ENCODE results near the gene PITPNC1. TPM values are rescaled to one million over a fixed set of nuclear protein-coding genes. Genes with fewer than 3 reads are reported as not detected.

PITPNC1 gene
- total RNA-seq, 2 donors from 2014 or later = 79.5 to 109 TPM

DNA sequence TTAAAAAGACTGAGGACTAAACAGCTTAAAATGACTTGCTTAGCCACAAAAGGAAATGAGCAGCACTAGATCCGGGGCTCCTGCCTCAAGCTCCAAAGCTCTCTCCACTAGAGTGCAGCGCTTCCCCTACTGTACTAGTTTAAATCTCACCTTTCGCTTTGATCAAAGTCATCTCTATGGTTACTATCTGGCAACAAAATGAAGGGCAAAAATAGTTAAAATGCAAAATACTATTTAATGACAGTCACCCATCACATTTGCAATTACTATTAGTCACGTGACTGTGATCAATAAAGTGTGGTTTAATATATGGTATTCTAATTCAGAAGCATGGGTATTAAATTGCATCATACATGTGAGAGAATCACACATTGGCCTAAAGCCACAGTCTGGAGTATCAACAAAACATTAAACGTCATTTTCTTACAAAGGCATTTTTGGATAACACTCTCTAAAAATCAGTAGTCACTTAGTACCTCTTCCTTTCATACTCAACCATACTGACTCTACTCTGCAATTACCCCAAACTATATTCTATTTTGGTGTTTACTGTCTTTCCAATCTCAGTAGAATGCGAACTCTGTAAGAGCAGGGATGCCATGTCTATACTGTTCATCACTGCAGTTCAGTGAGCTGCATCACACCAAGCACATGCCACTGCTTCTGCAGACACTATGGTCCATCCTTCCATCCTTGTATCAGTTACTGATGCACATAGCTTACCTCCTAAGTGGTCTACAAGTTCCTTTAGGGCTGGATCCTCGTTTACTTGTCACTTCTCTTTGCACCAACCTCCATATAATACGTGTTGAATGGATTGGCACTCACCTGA lies 16.9 kb upstream of the PITPNC1 start:
- Mint-ChIP-seq H3K9me3 (no peaks in the 10 kb centered on the region), H3K36me3 (ENCODE audit: insufficient read depth in 2 of 2) (peaks cover 11 to 32% of the 10 kb centered on the region in 2 donors), H3K4me1 (ENCODE audit: low read depth) (peaks cover 77% of the 10 kb centered on the region), H3K27ac (peak overlapping the region; percentile 89), H3K27me3 (ENCODE audit: low read depth) (no peaks in the 10 kb centered on the region), H3K4me3 (peak overlapping the region; percentile 47 to 94)
- ATAC-seq (replicated peaks in 1 of 2) (peak; percentile 86 to 88), DNase-seq (peak; percentile 53 to 65)

DNA sequence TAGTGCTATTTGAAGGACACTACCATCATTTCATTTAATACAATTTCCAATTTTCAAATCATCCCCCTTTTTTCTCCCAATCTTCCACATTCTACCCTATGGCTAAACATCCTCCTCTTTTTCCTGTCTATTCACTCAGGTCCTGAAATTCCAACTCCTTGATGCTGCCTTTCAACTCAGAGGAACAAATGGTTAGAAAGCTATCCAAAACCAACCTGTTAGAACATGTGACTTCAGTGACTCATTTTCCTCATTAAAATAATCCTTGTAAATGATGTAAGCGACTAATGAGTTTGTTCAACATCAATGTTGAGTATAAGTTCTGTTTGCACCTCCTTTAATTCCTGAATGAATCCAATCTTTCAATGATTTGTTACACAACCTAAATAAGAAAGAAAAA lies 16.2 kb upstream of the PITPNC1 start:
- no peaks in the 10 kb centered on the region for H3K9me3 Mint-ChIP-seq
- ATAC-seq (replicated peaks in 1 of 2) (no peak), DNase-seq (no peak)
- H3K36me3 Mint-ChIP-seq (ENCODE audit: insufficient read depth in 2 of 2) = peaks cover 15 to 32% of the 10 kb centered on the region in 2 donors
- peaks cover 77% of the 10 kb centered on the region for H3K4me1 Mint-ChIP-seq (ENCODE audit: low read depth)
- no peaks in the 10 kb centered on the region for H3K27me3 Mint-ChIP-seq (ENCODE audit: low read depth)
- peak overlapping the region; percentile 89 for H3K27ac Mint-ChIP-seq
- H3K4me3 Mint-ChIP-seq = peak overlapping the region; percentile 2 to 94

DNA sequence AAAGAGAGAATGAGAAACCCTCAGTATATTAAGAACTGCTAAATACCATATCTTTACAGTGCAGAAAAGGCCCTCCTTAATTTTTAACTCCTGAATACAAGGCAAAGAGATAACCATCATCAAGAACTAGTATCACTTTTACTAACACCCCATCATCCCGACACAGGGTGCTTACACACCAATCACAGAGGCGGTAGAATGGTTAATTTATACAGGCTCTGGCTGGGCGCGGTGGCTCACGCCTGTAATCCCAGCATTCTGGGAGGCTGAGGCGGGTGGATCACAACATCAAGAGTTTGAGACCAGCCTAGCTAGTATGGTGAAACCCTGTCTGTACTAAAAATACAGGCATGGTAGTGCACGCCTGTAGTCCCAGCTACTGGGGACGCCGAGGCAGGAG lies 14.9 kb upstream of the PITPNC1 start:
- Mint-ChIP-seq H3K27ac (peak overlapping the region; percentile 80), H3K9me3 (no peaks in the 10 kb centered on the region), H3K36me3 (ENCODE audit: insufficient read depth in 2 of 2) (peaks cover 17 to 27% of the 10 kb centered on the region in 2 donors), H3K4me3 (peak overlapping the region; percentile 35 to 73), H3K4me1 (ENCODE audit: low read depth) (peaks cover 79% of the 10 kb centered on the region), H3K27me3 (ENCODE audit: low read depth) (no peaks in the 10 kb centered on the region)
- no peak for DNase-seq
- ATAC-seq (replicated peaks in 1 of 2) = no peak

DNA sequence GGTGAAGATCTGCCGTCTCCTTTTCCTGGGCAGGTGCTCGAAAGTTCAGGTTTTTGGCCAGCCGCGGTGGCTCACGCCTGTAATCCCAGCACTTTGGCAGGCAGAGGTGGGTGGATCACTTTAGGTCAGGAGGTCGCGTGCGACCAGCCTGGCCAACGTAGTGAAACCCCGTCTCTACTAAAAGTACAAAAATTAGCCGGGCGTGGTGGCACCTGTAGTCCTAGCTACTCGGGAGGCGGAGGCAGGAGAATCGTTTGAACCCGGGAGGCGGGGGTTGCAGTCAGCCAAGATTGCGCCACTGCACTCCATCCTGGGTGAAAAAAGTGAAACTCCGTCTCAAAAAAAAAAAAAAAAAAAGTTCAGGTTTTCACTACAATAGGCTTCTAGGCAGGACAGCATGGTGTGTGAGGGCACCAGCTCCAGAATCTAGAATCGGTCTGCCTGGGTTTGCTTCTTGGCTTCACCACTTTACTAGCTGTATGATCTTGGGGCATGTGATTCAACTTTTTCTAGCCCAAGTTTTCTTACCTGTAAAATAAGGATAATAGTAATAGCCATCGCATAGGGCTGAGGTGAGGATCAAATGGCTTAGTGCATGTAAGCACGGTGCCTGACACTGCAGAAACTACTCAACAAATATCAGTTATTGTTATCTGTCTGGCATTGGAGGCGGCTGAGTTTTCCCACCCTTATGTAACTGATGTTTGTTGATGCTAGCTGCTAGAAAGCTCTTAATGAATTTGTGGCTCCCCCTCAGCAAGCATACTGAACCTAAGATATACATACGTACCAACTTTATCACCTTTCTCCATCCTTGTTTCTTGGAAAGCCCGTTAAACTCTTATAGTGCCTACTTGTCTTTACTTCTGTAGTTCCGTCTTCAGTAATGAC lies 12.0 kb upstream of the PITPNC1 start:
- no peaks in the 10 kb centered on the region for H3K9me3 Mint-ChIP-seq
- H3K4me3 Mint-ChIP-seq = peak overlapping the region; percentile 91 to 93
- no peak for DNase-seq
- peak overlapping the region; percentile 96 for H3K27ac Mint-ChIP-seq
- H3K36me3 Mint-ChIP-seq (ENCODE audit: insufficient read depth in 2 of 2) = peaks cover 14 to 24% of the 10 kb centered on the region in 2 donors
- H3K27me3 Mint-ChIP-seq (ENCODE audit: low read depth) = no peaks in the 10 kb centered on the region
- no peak for ATAC-seq (replicated peaks in 1 of 2)
- peaks cover 58% of the 10 kb centered on the region for H3K4me1 Mint-ChIP-seq (ENCODE audit: low read depth)

DNA sequence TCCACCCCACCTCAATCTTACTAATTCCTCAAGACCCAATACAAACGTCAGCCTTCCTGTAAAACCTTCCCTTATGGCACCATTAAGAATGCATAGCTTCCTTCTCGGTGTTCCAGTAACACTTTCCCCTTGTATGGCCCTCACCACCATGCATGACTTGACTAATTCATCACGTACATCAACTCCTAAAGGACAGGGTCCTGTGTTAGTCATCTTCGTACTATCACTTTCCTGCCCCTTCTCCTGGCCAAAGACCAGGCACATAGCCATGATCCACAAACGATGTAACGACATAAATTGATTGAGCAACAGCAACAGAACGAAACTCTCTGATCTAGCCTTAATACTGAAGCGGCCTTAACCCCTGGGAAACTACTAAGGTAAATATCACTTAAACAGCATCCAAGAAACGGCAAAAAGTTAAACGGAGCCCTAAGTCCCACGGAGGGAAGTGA lies 11.3 kb upstream of the PITPNC1 start:
- H3K27ac Mint-ChIP-seq = peak overlapping the region; percentile 96
- no peaks in the 10 kb centered on the region for H3K9me3 Mint-ChIP-seq
- ATAC-seq (replicated peaks in 1 of 2) (peak; percentile 55 to 69), DNase-seq (peak in 1 of 2 donors; percentile 42)
- H3K4me3 Mint-ChIP-seq = peak overlapping the region; percentile 91 to 93
- H3K4me1 Mint-ChIP-seq (ENCODE audit: low read depth) = peaks cover 51% of the 10 kb centered on the region
- H3K36me3 Mint-ChIP-seq (ENCODE audit: insufficient read depth in 2 of 2) = peaks cover 13 to 23% of the 10 kb centered on the region in 2 donors
- no peaks in the 10 kb centered on the region for H3K27me3 Mint-ChIP-seq (ENCODE audit: low read depth)

DNA sequence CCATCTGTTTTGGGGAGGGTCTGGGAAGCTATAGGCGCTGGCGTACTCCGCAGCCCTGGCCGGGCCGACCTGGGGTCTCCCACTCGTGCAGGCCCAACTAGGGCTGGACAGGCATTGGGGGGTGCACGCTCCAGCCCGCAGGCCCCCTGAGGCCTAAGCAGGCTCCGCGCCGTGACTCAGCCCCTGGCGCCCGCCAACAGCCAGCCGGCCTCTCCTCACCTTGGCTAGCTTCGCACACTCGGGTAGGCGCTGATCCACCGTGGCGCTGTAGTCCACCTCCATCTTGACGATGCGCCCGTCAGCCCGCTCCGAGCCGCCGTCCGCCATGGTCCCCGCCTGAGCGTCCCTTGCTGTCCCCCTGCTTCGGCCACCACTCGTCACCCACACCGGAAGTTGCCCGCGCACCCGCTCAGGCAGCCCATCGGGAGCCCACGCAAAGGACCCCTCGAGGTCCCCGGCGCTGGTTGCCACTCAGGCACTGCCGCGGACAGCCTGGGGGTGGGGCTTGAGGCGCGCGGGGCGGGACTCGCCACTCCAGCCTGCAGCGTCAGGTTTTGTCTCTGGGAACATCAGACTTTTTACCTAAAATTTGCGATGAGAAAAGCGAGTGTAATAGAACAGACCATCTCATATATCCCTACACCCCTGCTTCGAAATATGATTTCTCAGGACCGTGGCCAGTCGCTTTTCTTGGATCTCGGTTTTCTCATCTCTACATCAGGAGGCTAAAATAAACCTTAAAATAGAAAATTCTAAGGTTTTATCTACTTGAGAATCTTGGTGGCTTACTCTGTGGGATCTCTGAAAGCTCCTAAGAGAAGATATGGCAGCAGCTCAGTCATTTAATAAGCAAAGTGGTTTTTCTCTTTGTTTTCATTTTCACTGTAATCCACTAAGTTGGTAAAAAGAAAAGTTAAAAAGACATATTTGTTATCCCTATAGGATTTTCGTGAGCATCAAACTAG lies 10.6 kb upstream of the PITPNC1 start, which contains the start of gene PSMD12:
Gene PSMD12, minus strand, starts transcription at position 385 of the 965 bp plus-strand sequence. Its CDS starts 58 bp downstream, at position 327.
- Mint-ChIP-seq H3K36me3 (ENCODE audit: insufficient read depth in 2 of 2) (peaks cover 10 to 20% of the 10 kb centered on the region in 2 donors), H3K4me3 (peak within 1 kb of the TSS; percentile 91 to 93), H3K27ac (peak within 1 kb of the TSS; percentile 96), H3K27me3 (ENCODE audit: low read depth) (no peaks in the 10 kb centered on the region), H3K9me3 (no peaks in the 10 kb centered on the region), H3K4me1 (ENCODE audit: low read depth) (peaks cover 44% of the 10 kb centered on the region)
- DNase-seq = peak; percentile 93 to 98
- peak; percentile 84 to 88 for ATAC-seq (replicated peaks in 1 of 2)

DNA sequence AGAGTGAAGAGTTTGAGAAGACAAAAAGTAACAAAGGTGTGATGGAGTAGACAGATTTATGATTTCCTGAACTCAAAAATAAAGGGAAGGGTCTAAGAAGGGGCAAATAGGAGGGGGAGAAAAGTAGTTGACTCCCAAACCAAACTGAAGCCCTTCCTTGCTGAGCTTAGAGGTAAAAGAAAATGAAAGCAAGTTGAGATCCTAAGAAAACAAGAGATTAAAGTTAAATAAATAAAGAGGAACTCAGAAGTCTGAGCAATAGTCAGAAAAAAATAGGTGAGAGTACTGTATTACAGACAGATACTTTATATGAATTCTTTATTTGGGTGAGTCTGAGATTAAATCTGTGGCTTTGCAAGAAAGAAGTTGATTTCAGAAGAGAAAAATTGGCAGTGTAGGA lies 7.4 kb upstream of the PITPNC1 start:
- Mint-ChIP-seq H3K4me1 (ENCODE audit: low read depth) (peaks cover 18% of the 10 kb centered on the region), H3K27ac (no peak overlapping the region)

DNA sequence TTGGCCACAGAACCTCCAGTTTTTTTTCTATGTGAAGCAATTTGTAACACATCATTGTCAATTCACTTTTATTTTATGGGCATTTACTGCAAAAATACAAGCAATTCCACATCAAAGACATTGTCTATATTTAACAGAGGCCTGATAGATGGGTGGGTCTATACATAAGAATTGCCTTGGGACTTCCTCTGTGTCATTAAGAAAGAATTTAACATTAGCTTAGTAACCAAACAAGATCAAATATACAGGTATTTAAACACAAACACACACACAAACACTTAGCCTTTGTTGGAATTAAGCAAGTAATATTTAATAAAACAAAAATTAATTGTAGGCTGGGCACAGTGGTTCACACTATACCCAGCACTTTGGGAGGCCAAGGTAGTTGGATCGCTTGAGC lies 4.3 kb upstream of the PITPNC1 start:
- Mint-ChIP-seq H3K9me3 (no peaks in the 10 kb centered on the region), H3K4me3 (no peak overlapping the region), H3K36me3 (ENCODE audit: insufficient read depth in 2 of 2) (no peaks in the 10 kb centered on the region), H3K27me3 (ENCODE audit: low read depth) (no peaks in the 10 kb centered on the region), H3K27ac (no peak overlapping the region), H3K4me1 (ENCODE audit: low read depth) (peaks cover 26% of the 10 kb centered on the region)
- ATAC-seq (replicated peaks in 1 of 2) (no peak), DNase-seq (no peak)

More for the DNA sequence above, 7.4 kb upstream of the PITPNC1 start:
- Mint-ChIP-seq H3K27me3 (ENCODE audit: low read depth) (no peaks in the 10 kb centered on the region), H3K9me3 (no peaks in the 10 kb centered on the region), H3K4me3 (no peak overlapping the region), H3K36me3 (ENCODE audit: insufficient read depth in 2 of 2) (peaks cover 9 to 11% of the 10 kb centered on the region in 2 donors)
- ATAC-seq (replicated peaks in 1 of 2) (no peak), DNase-seq (no peak)

DNA sequence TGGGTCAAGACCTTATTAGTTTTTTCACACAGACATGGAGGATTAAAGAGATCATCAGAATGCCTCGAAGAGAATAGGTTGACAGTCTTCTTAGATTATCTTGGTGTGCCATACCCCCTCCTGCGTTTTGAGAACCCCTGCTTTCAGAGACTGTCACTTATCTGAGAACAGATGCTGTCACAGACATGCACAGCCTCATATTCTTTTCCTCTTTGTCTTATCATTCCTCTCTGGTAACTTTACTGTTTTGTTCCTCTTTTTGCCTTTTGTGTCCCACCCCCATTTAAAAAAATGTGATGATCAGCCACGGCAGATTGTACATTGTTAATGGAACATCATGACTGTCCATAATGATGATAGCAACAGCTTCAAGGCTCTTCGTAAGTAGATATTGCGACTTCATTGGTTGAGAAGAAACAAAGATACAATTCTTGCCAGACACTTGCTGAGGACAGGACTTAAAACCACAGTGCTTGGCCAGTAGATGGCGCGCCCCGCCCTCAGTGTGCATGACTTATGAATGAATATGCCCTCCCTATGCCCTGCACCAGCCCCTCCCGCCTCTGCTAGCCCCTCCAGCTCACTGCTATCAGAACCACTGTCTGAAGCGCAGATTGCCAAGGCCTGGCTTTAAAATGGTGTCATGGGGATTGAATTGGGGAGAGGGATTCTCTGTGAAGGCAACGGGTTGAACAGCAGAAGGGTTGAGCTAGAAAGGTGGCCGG lies 2.6 kb upstream of the PITPNC1 start:
- Mint-ChIP-seq H3K36me3 (ENCODE audit: insufficient read depth in 2 of 2) (peaks cover 3 to 4% of the 10 kb centered on the region in 2 donors), H3K4me3 (peak overlapping the region; percentile 70 to 76), H3K27ac (peak overlapping the region; percentile 18), H3K4me1 (ENCODE audit: low read depth) (peaks cover 31% of the 10 kb centered on the region), H3K27me3 (ENCODE audit: low read depth) (no peaks in the 10 kb centered on the region), H3K9me3 (no peaks in the 10 kb centered on the region)
- peak; percentile 43 to 46 for ATAC-seq (replicated peaks in 1 of 2)
- peak; percentile 87 to 90 for DNase-seq

DNA sequence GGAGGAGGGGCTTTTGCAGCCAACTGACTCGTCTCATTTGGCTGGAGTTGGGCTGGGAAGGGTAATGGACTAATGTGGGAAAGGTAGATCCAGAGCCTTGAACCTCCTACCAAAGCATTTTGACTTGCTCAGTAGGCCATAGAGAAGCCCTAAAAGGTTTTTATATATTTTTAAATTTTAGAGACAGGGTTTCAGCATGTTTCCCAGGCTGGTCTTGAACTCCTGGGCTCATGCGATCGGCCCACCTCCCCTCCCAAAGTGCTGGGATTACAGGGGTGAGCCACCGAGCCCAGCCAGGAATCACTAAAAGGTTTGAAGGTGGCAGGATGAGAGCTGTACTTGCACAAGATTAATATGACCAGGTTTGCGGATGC lies 2.0 kb upstream of the PITPNC1 start:
- Mint-ChIP-seq H3K4me3 (peak overlapping the region; percentile 70 to 76), H3K9me3 (no peaks in the 10 kb centered on the region)
- ATAC-seq (replicated peaks in 1 of 2) = no peak

DNA sequence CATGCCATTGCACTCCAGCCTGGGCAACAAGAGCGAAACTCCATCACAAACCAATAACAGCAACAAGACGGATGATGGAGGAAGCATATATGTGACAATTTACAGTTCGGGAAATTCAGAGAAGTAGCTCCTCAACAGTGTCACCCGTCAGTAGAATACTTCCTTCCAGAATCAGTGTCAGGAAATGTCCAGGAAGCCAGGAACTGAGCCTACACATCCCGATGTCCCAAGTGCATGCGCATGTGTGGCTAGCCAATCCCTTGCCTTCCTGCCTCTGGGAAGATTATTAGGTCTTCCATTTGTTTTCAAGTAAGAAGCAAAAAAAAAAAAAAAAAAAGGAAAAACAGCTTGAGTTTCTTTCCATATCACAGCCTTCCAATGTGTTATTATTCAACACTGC lies 1.4 kb upstream of the PITPNC1 start:
- ATAC-seq (replicated peaks in 1 of 2) (no peak), DNase-seq (no peak)
- Mint-ChIP-seq H3K9me3 (no peaks in the 10 kb centered on the region), H3K27me3 (ENCODE audit: low read depth) (no peaks in the 10 kb centered on the region), H3K27ac (no peak overlapping the region), H3K36me3 (ENCODE audit: insufficient read depth in 2 of 2) (peaks cover 4 to 8% of the 10 kb centered on the region in 2 donors), H3K4me1 (ENCODE audit: low read depth) (peaks cover 41% of the 10 kb centered on the region), H3K4me3 (peak overlapping the region; percentile 43 to 84)

More for the DNA sequence above, 2.0 kb upstream of the PITPNC1 start:
- Mint-ChIP-seq H3K36me3 (ENCODE audit: insufficient read depth in 2 of 2) (peaks cover 4 to 8% of the 10 kb centered on the region in 2 donors), H3K27ac (no peak overlapping the region), H3K27me3 (ENCODE audit: low read depth) (no peaks in the 10 kb centered on the region), H3K4me1 (ENCODE audit: low read depth) (peaks cover 37% of the 10 kb centered on the region)
- DNase-seq = no peak

DNA sequence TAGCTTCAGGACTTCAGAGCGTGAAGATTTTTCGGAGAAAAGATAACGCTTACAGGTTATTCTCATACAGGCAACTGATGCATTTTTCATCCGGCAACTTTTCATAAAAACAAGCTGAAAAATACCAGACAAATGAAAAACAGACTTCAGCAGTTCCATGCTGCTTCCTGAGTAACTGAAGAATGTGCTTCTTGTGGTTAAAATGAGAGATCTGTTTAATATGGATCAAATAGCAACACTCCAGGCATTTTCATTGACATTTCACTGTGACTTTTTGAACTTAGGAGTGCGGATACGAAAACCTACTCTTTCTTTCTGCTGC lies 705 bp upstream of the PITPNC1 start:
- H3K9me3 Mint-ChIP-seq = no peaks in the 10 kb centered on the region
- ATAC-seq (replicated peaks in 1 of 2) (no peak), DNase-seq (no peak)
- peaks cover 44% of the 10 kb centered on the region for H3K4me1 Mint-ChIP-seq (ENCODE audit: low read depth)
- no peaks in the 10 kb centered on the region for H3K27me3 Mint-ChIP-seq (ENCODE audit: low read depth)
- peaks cover 4 to 8% of the 10 kb centered on the region in 2 donors for H3K36me3 Mint-ChIP-seq (ENCODE audit: insufficient read depth in 2 of 2)
- H3K4me3 Mint-ChIP-seq = peak overlapping the region; percentile 84 to 92
- peak overlapping the region; percentile 60 for H3K27ac Mint-ChIP-seq
